NB4 (cell line): Measurements from ENCODE around the gene LIX1.

Source experiments
- CTCF ChIP-seq: IDR thresholded peaks from one replicate; pipeline ENCODE4 v1.5.1; 2012; ENCODE audit warnings: low read depth, low read length
- MYC ChIP-seq: IDR thresholded peaks from 2 replicates; pipeline ENCODE4 v1.6.1; 2011; ENCODE audit warnings: low read depth, low read length
- POLR2A ChIP-seq: IDR thresholded peaks from 2 replicates; pipeline ENCODE4 v1.6.1; 2011; ENCODE audit warnings: mild to moderate bottlenecking; ENCODE audit not compliant: insufficient read length; ENCODE audit errors: extremely low read depth
- TF ChIP-seq, protein P1 (sequence below): IDR thresholded peaks from 2 replicates; pipeline ENCODE4 v1.6.1; 2011; ENCODE audit warnings: low read depth, low read length

GRCh38 chr5:97149709-97150108 is 7.3 kb upstream of the LIX1 start:
- TF ChIP-seq CTCF (no peak), POLR2A (no peak), MYC (no peak)
- TF ChIP-seq, protein P1, sequence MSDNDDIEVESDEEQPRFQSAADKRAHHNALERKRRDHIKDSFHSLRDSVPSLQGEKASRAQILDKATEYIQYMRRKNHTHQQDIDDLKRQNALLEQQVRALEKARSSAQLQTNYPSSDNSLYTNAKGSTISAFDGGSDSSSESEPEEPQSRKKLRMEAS, result no peak
